SK-N-SH treated with all-trans-retinoic acid at 6 μM for 48 hours (cell line): ENCODE measurements around the gene ERBB3.

ENCODE experiments used
- ATAC-seq: fragments of 200-7000 bp; cut with Tn5 transposase; 3 replicates; pipeline ENCODE4 v1.9.1; 2020; ENCODE audit warnings: mild to moderate bottlenecking, moderate library complexity
- ARNTL ChIP-seq: fragments of 450-650 bp; formaldehyde crosslinking; IDR thresholded peaks from 2 replicates; pipeline ENCODE4 v1.5.0; 2020; ENCODE audit warnings: low read depth, mild to moderate bottlenecking, moderate library complexity, borderline replicate concordance
- BACH2 ChIP-seq: fragments of 250-450 bp; sonication (Bioruptor Pico); IDR thresholded peaks from 2 replicates; pipeline ENCODE4 v1.9.0; 2021; ENCODE audit warnings: mild to moderate bottlenecking, borderline replicate concordance
- CREB5 ChIP-seq: fragments of 250-450 bp; sonication (Bioruptor Pico); IDR thresholded peaks from 2 replicates; pipeline ENCODE4 v1.5.1; 2020; ENCODE audit warnings: low read depth, mild to moderate bottlenecking, moderate library complexity
- CSDC2 ChIP-seq: fragments of 250-450 bp; sonication (Bioruptor Pico); IDR thresholded peaks from 2 replicates; pipeline ENCODE4 v1.5.0; 2020; ENCODE audit warnings: mild to moderate bottlenecking, moderate library complexity
- GLIS3 ChIP-seq: fragments of 250-450 bp; sonication (Bioruptor Pico); IDR thresholded peaks from 2 replicates; pipeline ENCODE4 v1.5.0; 2020; ENCODE audit warnings: mild to moderate bottlenecking, moderate library complexity
- ISL1 ChIP-seq: fragments of 250-450 bp; sonication (Bioruptor Pico); IDR thresholded peaks from 2 replicates; pipeline ENCODE4 v2.1.2; 2022; ENCODE audit warnings: mild to moderate bottlenecking, moderate library complexity
- OSR1 ChIP-seq: fragments of 250-450 bp; sonication (Bioruptor Pico); IDR thresholded peaks from 2 replicates; pipeline ENCODE4 v1.8.0; 2022; ENCODE audit warnings: moderate library complexity, mild to moderate bottlenecking, inconsistent platforms
- POU6F1 ChIP-seq: fragments of 250-450 bp; sonication (Bioruptor Pico); IDR thresholded peaks from 2 replicates; pipeline ENCODE4 v1.8.0; 2021; ENCODE audit warnings: low read depth, mild to moderate bottlenecking, moderate library complexity, borderline replicate concordance
- PPARA ChIP-seq: fragments of 250-450 bp; sonication (Bioruptor Pico); IDR thresholded peaks from 2 replicates; pipeline ENCODE4 v1.5.0; 2020; ENCODE audit warnings: mild to moderate bottlenecking, borderline replicate concordance
- RARB ChIP-seq: fragments of 250-450 bp; sonication (Bioruptor Pico); IDR thresholded peaks from 2 replicates; pipeline ENCODE4 v1.8.0; 2021; ENCODE audit warnings: mild to moderate bottlenecking, moderate library complexity
- SNAI2 ChIP-seq: fragments of 250-450 bp; sonication (Bioruptor Pico); IDR thresholded peaks from 2 replicates; pipeline ENCODE4 v1.5.0; 2020; ENCODE audit warnings: mild to moderate bottlenecking, moderate library complexity
- TOX ChIP-seq: fragments of 250-450 bp; sonication (Bioruptor Pico); IDR thresholded peaks from 2 replicates; pipeline ENCODE4 v1.8.0; 2021; ENCODE audit warnings: mild to moderate bottlenecking, moderate library complexity, borderline replicate concordance
- TSHZ2 ChIP-seq: fragments of 250-450 bp; sonication (Bioruptor Pico); IDR thresholded peaks from 2 replicates; pipeline ENCODE4 v1.5.0; 2020; ENCODE audit warnings: mild to moderate bottlenecking, moderate library complexity
- ZC3H10 ChIP-seq: fragments of 250-450 bp; sonication (Bioruptor Pico); IDR thresholded peaks from 2 replicates; pipeline ENCODE4 v1.5.1; 2021; ENCODE audit warnings: mild to moderate bottlenecking, moderate library complexity
- ZFP30 ChIP-seq: fragments of 450-650 bp; formaldehyde crosslinking; IDR thresholded peaks from 2 replicates; pipeline ENCODE4 v1.5.0; 2022; ENCODE audit warnings: mild to moderate bottlenecking, moderate library complexity
- ZNF565 ChIP-seq: fragments of 450-650 bp; formaldehyde crosslinking; conservative IDR thresholded peaks from 2 replicates; pipeline ENCODE4 v1.5.0; 2020; ENCODE audit warnings: low read depth, mild to moderate bottlenecking, moderate library complexity
- ZNF8 ChIP-seq: fragments of 450-650 bp; formaldehyde crosslinking; IDR thresholded peaks from 2 replicates; pipeline ENCODE4 v1.5.0; 2020; ENCODE audit warnings: mild to moderate bottlenecking, moderate library complexity

The ERBB3 gene

GRCh38 chr12:56127485-56127887 lies 47.5 kb downstream of the ERBB3 start:
- ATAC-seq: no peak
- TF ChIP-seq ZC3H10 (CRISPR knock-in tag) (no peak), ARNTL (CRISPR knock-in tag) (0 out of 2 replicates have a peak, but pooled peaks have one; percentile 75), SNAI2 (CRISPR knock-in tag) (0 out of 2 replicates have a peak, but pooled peaks have one; percentile 73)
- TF ChIP-seq, all 23 proteins: peak for 2

- peak; percentile 91 for ATAC-seq
- 0 out of 2 replicates have a peak, but pooled peaks have one; percentile 75 for TF ChIP-seq CREB5 (CRISPR knock-in tag)
- no peak for TF ChIP-seq CSDC2 (CRISPR knock-in tag)
- no peak for TF ChIP-seq GLIS3 (CRISPR knock-in tag)
- peak; percentile 63; the same call in 1 of the 2 replicates for TF ChIP-seq BACH2 (CRISPR knock-in tag)
- TF ChIP-seq ZNF8: no peak
- TF ChIP-seq PPARA (CRISPR knock-in tag): peak; percentile 94
- TF ChIP-seq ISL1 (CRISPR knock-in tag): no peak
These were observed 48.1 kb downstream of the ERBB3 start, which contains the start of gene ESYT1 for GRCh38 chr12:56127888-56128669. ESYT1 (plus strand) TSS chr12:56128267; CDS start chr12:56128320, 53 bp downstream.

GRCh38 chr12:56128670-56129205 lies 48.8 kb downstream of the ERBB3 start:
- ATAC-seq: peak; percentile 34

More at GRCh38 chr12:56128670-56129205, 48.8 kb downstream of the ERBB3 start:
- no peak for TF ChIP-seq OSR1 (CRISPR knock-in tag)
- TF ChIP-seq POU6F1: no peak
- TF ChIP-seq CSDC2 (CRISPR knock-in tag): no peak
- TF ChIP-seq PPARA (CRISPR knock-in tag): no peak
- TF ChIP-seq RARB (CRISPR knock-in tag): no peak
- no peak for TF ChIP-seq ZFP30 (CRISPR knock-in tag)
- TF ChIP-seq ARNTL (CRISPR knock-in tag): no peak
- no peak for TF ChIP-seq CREB5 (CRISPR knock-in tag)
- TF ChIP-seq TSHZ2 (CRISPR knock-in tag): no peak
- TF ChIP-seq ZNF565: no peak
- TF ChIP-seq GLIS3 (CRISPR knock-in tag): no peak
- TF ChIP-seq TOX (CRISPR knock-in tag): no peak
